Measurements from ENCODE around the gene PGGT1B. TPM values are rescaled to one million over a fixed set of nuclear protein-coding genes. Genes with fewer than 3 reads are reported as not detected.

The PGGT1B gene
- total and polyA plus RNA-seq, 2 of the 8 experiments (the other 6 are each of a cell fraction or from before 2014, with no cell fraction given), result 1.9 to 43.1 TPM

- no peak overlapping the region for H2BK20ac ChIP-seq (ENCODE audit: low read length)
- no peaks in the 10 kb centered on the region for H3K79me2 ChIP-seq (ENCODE audit: control insufficient read depth in 1 of 2, insufficient read depth in 2 of 2, low read length in 2 of 2)
- H3K79me1 ChIP-seq (ENCODE audit: low read depth, low read length), result no peaks in the 10 kb centered on the region
- peaks cover 0 to 4% (median 2%) of the 10 kb centered on the region in 4 experiments; a peak in 5 of 7 replicates for H3K4me1 ChIP-seq (replicated peaks in 1 of 4; ENCODE audit: control insufficient read depth in 3 of 4, insufficient read depth in 4 of 4, low read length in 3 of 4)
- no peaks in the 10 kb centered on the region for H4K20me1 ChIP-seq (replicated peaks in 1 of 2; ENCODE audit: control insufficient read depth in 1 of 2, insufficient read depth in 2 of 2, low read length in 2 of 2)
- DNase-seq (ENCODE audit: low read depth in 1 of 2, low spot score in 2 of 2) (no peak), FAIRE-seq (no peak)
- H3K4me2 ChIP-seq (ENCODE audit: insufficient read depth in 1 of 2, low read depth in 2 of 2, low read length in 2 of 2), result no peak overlapping the region
- H3K4ac ChIP-seq (replicated peaks; ENCODE audit: insufficient read length, low read depth, low read length), result no peak overlapping the region
- H4K5ac ChIP-seq (ENCODE audit: insufficient read length, low read depth, low read length), result no peak overlapping the region
- H3K36me3 ChIP-seq (ENCODE audit: control insufficient read depth in 2 of 4, insufficient read depth in 4 of 4, low read length in 3 of 4), result no peaks in the 10 kb centered on the region
- peaks cover 25 to 55% (median 51%) of the 10 kb centered on the region in 4 experiments for H3K27me3 ChIP-seq (replicated peaks in 1 of 4; ENCODE audit: control insufficient read depth in 3 of 4, extremely low read depth in 1 of 4, insufficient read depth in 3 of 4, low read length in 3 of 4)
- H2BK15ac ChIP-seq (ENCODE audit: low read length), result no peak overlapping the region
- no peak overlapping the region for H2BK120ac ChIP-seq (replicated peaks; ENCODE audit: low read depth, low read length)
- H3K23me2 ChIP-seq (ENCODE audit: low read depth, low read length), result peaks cover 12% of the 10 kb centered on the region; the same call in 1 of the 2 replicates
- H4K8ac ChIP-seq (ENCODE audit: extremely low read depth, insufficient read depth, low read length), result no peak overlapping the region
- no peaks in the 10 kb centered on the region for H3K9me3 ChIP-seq (ENCODE audit: insufficient read depth in 2 of 2, low read depth in 1 of 2, low read length in 1 of 2)
- H3K14ac ChIP-seq (ENCODE audit: insufficient read length), result no peak overlapping the region
- H3K18ac ChIP-seq (ENCODE audit: extremely low read depth, low read length), result no peak overlapping the region
- H2BK5ac ChIP-seq (ENCODE audit: low read depth, low read length), result no peak overlapping the region
- no peak overlapping the region for H4K91ac ChIP-seq (replicated peaks; ENCODE audit: insufficient read length, low read length)
- no peak overlapping the region for H3K9ac ChIP-seq (replicated peaks in 1 of 4; ENCODE audit: extremely low read depth in 1 of 4, low read depth in 3 of 4, low read length in 3 of 4)
- ChIA-PET CTCF (ENCODE audit: partially characterized antibody) (interaction anchor here (0.7 to 3.7 kb wide), 4 partner anchors 11 to 445 kb away, joined by 3 to 16 read pairs (median 5); partner anchors contain the start of genes TMED7 and TRIM36), POLR2A (ENCODE audit: partially characterized antibody) (interaction anchor here (1.1 kb wide), 1 partner anchor 31 kb away, joined by 3 read pairs; no protein-coding TSS in a partner anchor)
- H2BK12ac ChIP-seq (ENCODE audit: low read depth, low read length), result no peak overlapping the region
- H3K23ac ChIP-seq (ENCODE audit: insufficient read length), result no peak overlapping the region
- H3K56ac ChIP-seq (replicated peaks; ENCODE audit: insufficient read length, low read depth, low read length), result no peak overlapping the region
- H3K27ac ChIP-seq (ENCODE audit: low read depth, low read length), result no peak overlapping the region
- no peak overlapping the region for H2AFZ ChIP-seq (ENCODE audit: low read length)
- H3K4me3 ChIP-seq (ENCODE audit: extremely low read depth in 1 of 4, insufficient read depth in 2 of 4, low read depth in 3 of 4, low read length in 4 of 4), result no peak overlapping the region
- no peak overlapping the region for H2AK5ac ChIP-seq (ENCODE audit: low read depth, low read length)
- no peak for TF ChIP-seq GTF2F1 (IDR thresholded peaks at IDR 0.05; ENCODE audit: borderline replicate concordance, low read depth, low read length)
- no peak for TF ChIP-seq CTBP2 (IDR thresholded peaks at IDR 0.05; ENCODE audit: borderline replicate concordance, insufficient read depth, insufficient read length, low read length)
- no peak for TF ChIP-seq POU5F1 (IDR thresholded peaks at IDR 0.05; ENCODE audit: low read depth, low read length)
- no peak for TF ChIP-seq TBP (IDR thresholded peaks at IDR 0.05; ENCODE audit: low read depth, low read length)
These were observed 80.9 kb downstream of the PGGT1B start for GRCh38 chr5:115181757-115182156.

Data from H1 (cell line).